Esophagus muscularis mucosa (tissue), 4 donors: Measurements from ENCODE around the gene SLC41A1. TPM values are rescaled to one million over a fixed set of nuclear protein-coding genes. Genes with fewer than 3 reads are reported as not detected.

Experiments
- DNase-seq: peaks from one replicate; pipeline ENCODE4 v3.0.0-alpha.2; 2017; ENCODE audit errors: extremely low spot score
- H3K27ac ChIP-seq, 4 donors: fragments of 200-600 bp; sonication (generic); replicated peaks in 1 of 4; 1 replicate in 3 of 4; 2 replicates in 1 of 4; pipeline ENCODE4 v1.5.1; 2016 to 2019; ENCODE audit warnings: mild to moderate bottlenecking in 1 of 4
- H3K27me3 ChIP-seq, 4 donors: fragments of 200-600 bp; sonication (generic); one replicate each; pipeline versions ENCODE4 v1.5.1 to v1.6.0; 2016 to 2019
- H3K36me3 ChIP-seq, 4 donors: fragments of 200-600 bp; sonication (generic); one replicate each; pipeline ENCODE4 v1.5.1; 2016 to 2019
- H3K4me1 ChIP-seq, 4 donors: fragments of 200-600 bp; sonication (generic); one replicate each; pipeline ENCODE4 v1.5.1; 2016 to 2019
- H3K4me3 ChIP-seq, 4 donors: fragments of 200-600 bp; sonication (generic); 1 replicate in 2 of 4; 2 replicates in 2 of 4; pipeline ENCODE4 v1.5.1; 2016 to 2019; ENCODE audit warnings: mild to moderate bottlenecking in 4 of 4, moderate library complexity in 1 of 4
- H3K9me3 ChIP-seq, 4 donors: fragments of 200-600 bp; sonication (generic); 1 replicate in 3 of 4; 2 replicates in 1 of 4; pipeline ENCODE4 v1.5.1; 2016 to 2019
- EP300 ChIP-seq: sonication (generic); formaldehyde crosslinking; IDR thresholded peaks from one replicate; pipeline ENCODE4 v1.6.1; 2017; ENCODE audit warnings: antibody characterized with exemption
- POLR2A ChIP-seq: fragments of 450-650 bp; IDR thresholded peaks from one replicate; pipeline ENCODE4 v1.6.1; 2017; ENCODE audit warnings: antibody characterized with exemption, moderate library complexity, mild to moderate bottlenecking, low read depth
- POLR2AphosphoS5 ChIP-seq, 2 donors: sonication (generic); formaldehyde crosslinking; IDR thresholded peaks; one replicate each; pipeline ENCODE4 v1.6.1; 2017; ENCODE audit warnings: antibody characterized with exemption in 2 of 2
- WGBS: methylation state at CpG from one replicate; pipeline ENCODE4 v1.1.5; 2018; 5-methylcytosine and 5-hydroxymethylcytosine counted together
- intact Hi-C: fragments of 100-400 bp; cut with DNase I; formaldehyde crosslinking; loops from one replicate; pipeline ENCODE4 v1.15.1; 2023
- total RNA-seq, 4 donors: library from RNA; depleted of rRNA; stranded (reverse); fragments of >200 nt; gene quantifications; one replicate each; pipeline versions ENCODE4 v1.1.0 to v1.2.1, GENCODE V29; 2016
- TF ChIP-seq, protein P1 (sequence below), 3 experiments: fragments of 200-600 bp in 2 of 3; fragments of 450-650 bp in 1 of 3; sonication (generic) in 2 of 3; IDR thresholded peaks; one replicate each; pipeline ENCODE4 v1.5.1; 2017 to 2019; ENCODE audit warnings: antibody characterized with exemption in 3 of 3, mild to moderate bottlenecking in 2 of 3, moderate library complexity in 1 of 3

The SLC41A1 gene
- total RNA-seq, 4 donors from 2014 or later, result 22.4 to 37.1 (median 30.6) TPM

DNA sequence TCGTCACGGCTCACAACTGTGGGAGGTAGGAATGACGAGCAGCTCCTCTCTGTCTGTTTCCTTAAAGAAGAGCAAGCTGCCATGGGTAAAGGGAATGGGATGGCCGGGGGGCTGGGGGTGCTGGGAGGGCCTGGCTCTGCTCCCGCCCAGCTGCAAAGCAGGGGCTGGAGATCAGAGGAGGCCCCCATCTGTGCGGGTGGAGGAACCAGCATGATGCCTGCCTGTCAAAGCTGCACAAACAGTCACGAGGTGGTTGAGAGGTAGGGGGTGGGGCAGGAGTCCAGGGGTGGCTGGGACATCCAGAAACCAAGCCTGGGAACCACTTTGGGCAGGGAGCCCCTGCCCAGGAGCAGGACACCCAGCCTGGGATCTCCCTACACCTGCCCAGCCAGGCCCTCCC, 12.6 kb downstream of the SLC41A1 start:
- H3K27ac ChIP-seq, result no peak overlapping the region
- intact Hi-C loops, result no loop called here

DNA sequence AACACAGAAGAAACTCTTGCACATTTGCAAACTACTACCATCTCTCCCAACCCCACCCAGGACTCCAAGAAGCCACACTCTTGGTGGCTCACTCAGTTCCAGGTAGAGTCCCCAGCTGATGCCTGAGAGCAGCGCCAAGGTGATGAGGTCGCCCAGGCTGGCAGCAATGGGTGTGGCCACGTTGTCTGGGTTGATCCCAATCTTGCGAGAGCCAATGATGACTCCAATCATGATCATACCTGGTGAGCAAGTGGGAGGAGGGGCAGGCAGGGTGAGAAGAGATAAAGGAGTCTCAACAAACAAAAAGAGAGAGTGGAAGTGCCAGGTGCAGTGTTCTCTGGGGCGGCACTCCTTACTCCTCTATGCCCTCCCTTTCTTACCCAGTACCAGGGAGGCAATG, 14.4 kb downstream of the SLC41A1 start:
- intact Hi-C loops, result no loop called here
- no peak overlapping the region for H3K27ac ChIP-seq
- H3K9me3 ChIP-seq, result no peaks in the 10 kb centered on the region
- TF ChIP-seq POLR2AphosphoS5 (IDR thresholded peaks at IDR 0.05) (no peak), EP300 (no peak), POLR2A (no peak)
- TF ChIP-seq, protein P1, sequence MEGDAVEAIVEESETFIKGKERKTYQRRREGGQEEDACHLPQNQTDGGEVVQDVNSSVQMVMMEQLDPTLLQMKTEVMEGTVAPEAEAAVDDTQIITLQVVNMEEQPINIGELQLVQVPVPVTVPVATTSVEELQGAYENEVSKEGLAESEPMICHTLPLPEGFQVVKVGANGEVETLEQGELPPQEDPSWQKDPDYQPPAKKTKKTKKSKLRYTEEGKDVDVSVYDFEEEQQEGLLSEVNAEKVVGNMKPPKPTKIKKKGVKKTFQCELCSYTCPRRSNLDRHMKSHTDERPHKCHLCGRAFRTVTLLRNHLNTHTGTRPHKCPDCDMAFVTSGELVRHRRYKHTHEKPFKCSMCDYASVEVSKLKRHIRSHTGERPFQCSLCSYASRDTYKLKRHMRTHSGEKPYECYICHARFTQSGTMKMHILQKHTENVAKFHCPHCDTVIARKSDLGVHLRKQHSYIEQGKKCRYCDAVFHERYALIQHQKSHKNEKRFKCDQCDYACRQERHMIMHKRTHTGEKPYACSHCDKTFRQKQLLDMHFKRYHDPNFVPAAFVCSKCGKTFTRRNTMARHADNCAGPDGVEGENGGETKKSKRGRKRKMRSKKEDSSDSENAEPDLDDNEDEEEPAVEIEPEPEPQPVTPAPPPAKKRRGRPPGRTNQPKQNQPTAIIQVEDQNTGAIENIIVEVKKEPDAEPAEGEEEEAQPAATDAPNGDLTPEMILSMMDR (IDR thresholded peaks at IDR 0.05), result no peak
- WGBS, result 76% methylated on average over 2 of the region's 5 CpGs
- H3K4me3 ChIP-seq, result no peak overlapping the region
- H3K4me1 ChIP-seq, result peaks cover 18 to 23% (median 20%) of the 10 kb centered on the region in 4 donors
- H3K36me3 ChIP-seq, result peaks cover 42 to 75% (median 72%) of the 10 kb centered on the region in 4 donors
- H3K27me3 ChIP-seq, result no peaks in the 10 kb centered on the region
- DNase-seq, result no peak

More for the DNA sequence above, 12.6 kb downstream of the SLC41A1 start:
- H3K4me3 ChIP-seq, result no peak overlapping the region
- H3K36me3 ChIP-seq, result peaks cover 26 to 68% (median 54%) of the 10 kb centered on the region in 4 donors
- no peaks in the 10 kb centered on the region for H3K9me3 ChIP-seq
- TF ChIP-seq POLR2A, result no peak
- TF ChIP-seq EP300, result no peak
- TF ChIP-seq POLR2AphosphoS5 (IDR thresholded peaks at IDR 0.05), result no peak
- TF ChIP-seq, protein P1 (IDR thresholded peaks at IDR 0.05), result no peak
- no peak for DNase-seq
- H3K4me1 ChIP-seq, result peaks cover 26 to 40% (median 35%) of the 10 kb centered on the region in 4 donors
- no peaks in the 10 kb centered on the region for H3K27me3 ChIP-seq
- 76% methylated on average over 7 of the region's 7 CpGs for WGBS

DNA sequence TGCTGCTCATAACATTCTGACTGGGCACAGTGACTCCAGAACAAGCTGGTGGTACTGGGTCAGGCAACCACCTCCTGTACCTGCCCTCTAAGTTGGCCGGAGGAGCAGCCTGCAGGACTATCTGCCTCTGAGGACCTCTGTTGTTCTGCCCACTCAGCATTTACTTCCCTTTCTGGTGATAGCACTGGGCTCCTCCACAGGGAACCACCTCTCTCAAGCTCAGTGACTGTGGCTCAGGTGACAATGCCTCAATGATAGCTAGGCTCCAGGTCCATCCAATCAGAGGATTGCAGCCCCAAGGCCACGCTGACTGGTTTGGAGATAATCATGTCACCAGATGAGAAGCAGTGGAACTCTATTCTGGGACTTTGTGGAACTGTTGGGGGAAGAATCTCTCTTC, 15.8 kb downstream of the SLC41A1 start:
- TF ChIP-seq POLR2AphosphoS5 (IDR thresholded peaks at IDR 0.05) (no peak), POLR2A (no peak), EP300 (no peak)
- TF ChIP-seq, protein P1 (IDR thresholded peaks at IDR 0.05), result no peak
- Histone ChIP-seq H3K4me3 (no peak overlapping the region), H3K27ac (no peak overlapping the region), H3K4me1 (peaks cover 16 to 21% (median 17%) of the 10 kb centered on the region in 4 donors), H3K9me3 (no peaks in the 10 kb centered on the region), H3K27me3 (no peaks in the 10 kb centered on the region), H3K36me3 (peaks cover 52 to 89% (median 86%) of the 10 kb centered on the region in 4 donors)
- intact Hi-C loops, result no loop called here
- WGBS, result 96% methylated on average over 2 of the region's 2 CpGs
- no peak for DNase-seq

DNA sequence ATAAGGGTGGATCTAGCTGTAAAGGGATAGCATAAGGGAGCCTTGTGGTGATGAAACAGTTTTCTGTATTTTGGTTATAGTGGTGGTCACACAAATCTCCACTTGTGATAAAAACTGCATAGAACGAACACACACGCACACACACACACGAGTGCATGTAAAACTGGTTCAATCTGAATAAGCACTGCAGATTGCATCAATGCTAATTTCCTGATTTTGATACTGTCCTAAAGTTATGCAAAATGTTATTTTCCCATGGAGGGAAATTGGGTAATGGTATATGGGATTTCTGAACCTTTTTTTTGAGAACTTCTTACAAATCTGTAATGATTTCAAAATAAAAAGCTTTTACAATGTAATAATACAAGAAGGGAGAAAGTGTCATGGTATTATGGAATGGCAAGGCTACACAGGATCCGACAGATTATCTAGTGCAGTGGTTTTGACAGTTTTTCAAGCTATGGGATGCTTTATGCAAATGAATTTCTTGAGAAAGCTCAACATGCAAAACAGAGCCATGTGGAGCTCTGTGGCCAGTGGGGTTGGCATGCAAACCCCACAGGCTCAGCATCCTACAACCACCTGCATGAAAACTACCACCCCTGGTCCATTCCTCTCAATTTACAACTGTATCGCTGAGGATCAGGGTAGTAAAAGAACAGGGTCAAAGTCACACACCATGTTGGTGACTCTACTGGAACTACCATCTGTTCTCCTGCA, 18.8 kb downstream of the SLC41A1 start:
- no peak for DNase-seq
- TF ChIP-seq POLR2AphosphoS5 (IDR thresholded peaks at IDR 0.05) (no peak), POLR2A (no peak), EP300 (no peak)
- TF ChIP-seq, protein P1 (IDR thresholded peaks at IDR 0.05), result no peak
- H3K27ac ChIP-seq, result no peak overlapping the region
- intact Hi-C loops, result loop anchor here (5.0 kb wide), 1 partner anchor 123 kb away; no protein-coding TSS in a partner anchor
- H3K27me3 ChIP-seq, result no peaks in the 10 kb centered on the region
- peaks cover 49 to 98% (median 91%) of the 10 kb centered on the region in 4 donors for H3K36me3 ChIP-seq
- H3K4me1 ChIP-seq, result peaks cover 0 to 8% (median 2%) of the 10 kb centered on the region in 4 donors
- 60% methylated on average over 5 of the region's 5 CpGs for WGBS
- H3K4me3 ChIP-seq, result no peak overlapping the region
- no peaks in the 10 kb centered on the region for H3K9me3 ChIP-seq
